A549 treated with AZD9567 at 1 μM for 4 hours (cell line): ENCODE results near the gene CRYGD. TPM values are rescaled to one million over a fixed set of nuclear protein-coding genes. Genes with fewer than 3 reads are reported as not detected.

Source experiments
- total RNA-seq: library from RNA; stranded (reverse); fragments of 200-300 nt; extraction: Qiagen RNA extraction; gene quantifications from 5 replicates; pipeline ENCODE4 v1.2.3, GENCODE V29; 2022; ENCODE audit not compliant: insufficient read depth

Gene CRYGD
- not detected in 5 replicates for total RNA-seq

DNA sequence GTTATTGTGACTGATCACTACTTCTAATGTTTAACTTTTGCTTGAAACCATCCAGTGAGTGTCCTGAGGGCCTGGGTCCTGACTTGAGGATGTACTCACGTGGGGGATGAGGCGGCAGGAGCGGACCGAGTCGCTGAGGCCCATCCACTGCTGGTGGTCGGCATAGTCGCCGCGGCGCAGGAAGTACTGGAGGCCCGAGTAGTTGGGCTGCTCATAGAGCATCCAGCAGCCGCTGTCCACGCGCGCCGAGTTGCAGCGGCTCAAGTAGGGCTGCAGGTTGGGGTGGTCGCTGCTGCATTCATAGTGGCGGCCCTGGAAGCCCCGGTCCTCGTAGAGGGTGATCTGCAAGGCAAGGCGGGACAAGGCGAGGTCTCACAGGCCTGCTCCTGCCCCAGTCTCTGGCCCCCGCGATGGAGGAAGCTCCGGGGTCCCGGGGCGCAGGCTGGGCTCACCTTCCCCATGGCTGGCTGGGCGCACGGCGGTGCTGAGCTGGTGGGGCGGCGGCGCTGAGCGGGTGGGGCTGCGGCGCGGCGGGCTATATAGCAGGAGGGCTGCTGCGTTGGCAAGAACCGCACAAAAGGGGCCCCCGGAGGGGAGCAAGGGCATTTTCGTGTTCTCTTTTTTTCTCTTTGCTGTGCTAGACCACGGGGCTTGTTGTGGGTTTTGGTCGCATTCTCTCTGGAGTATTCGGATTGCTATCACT is at the start of gene CRYGD:
Gene CRYGD, minus strand, starts transcription at position 512 of the 703 bp plus-strand sequence. Its CDS starts 51 bp downstream, at position 461.

GRCh38 chr2:208163489-208163888 is 39.2 kb upstream of the CRYGD start, which contains the start of gene CRYGA:
CRYGA (minus strand) TSS chr2:208163589; CDS start chr2:208163556, 33 bp downstream.

GRCh38 chr2:208146006-208146405 is 21.7 kb upstream of the CRYGD start, which contains the start of gene CRYGB:
CRYGB (minus strand) TSS chr2:208146158; CDS start chr2:208146120, 38 bp downstream.

DNA sequence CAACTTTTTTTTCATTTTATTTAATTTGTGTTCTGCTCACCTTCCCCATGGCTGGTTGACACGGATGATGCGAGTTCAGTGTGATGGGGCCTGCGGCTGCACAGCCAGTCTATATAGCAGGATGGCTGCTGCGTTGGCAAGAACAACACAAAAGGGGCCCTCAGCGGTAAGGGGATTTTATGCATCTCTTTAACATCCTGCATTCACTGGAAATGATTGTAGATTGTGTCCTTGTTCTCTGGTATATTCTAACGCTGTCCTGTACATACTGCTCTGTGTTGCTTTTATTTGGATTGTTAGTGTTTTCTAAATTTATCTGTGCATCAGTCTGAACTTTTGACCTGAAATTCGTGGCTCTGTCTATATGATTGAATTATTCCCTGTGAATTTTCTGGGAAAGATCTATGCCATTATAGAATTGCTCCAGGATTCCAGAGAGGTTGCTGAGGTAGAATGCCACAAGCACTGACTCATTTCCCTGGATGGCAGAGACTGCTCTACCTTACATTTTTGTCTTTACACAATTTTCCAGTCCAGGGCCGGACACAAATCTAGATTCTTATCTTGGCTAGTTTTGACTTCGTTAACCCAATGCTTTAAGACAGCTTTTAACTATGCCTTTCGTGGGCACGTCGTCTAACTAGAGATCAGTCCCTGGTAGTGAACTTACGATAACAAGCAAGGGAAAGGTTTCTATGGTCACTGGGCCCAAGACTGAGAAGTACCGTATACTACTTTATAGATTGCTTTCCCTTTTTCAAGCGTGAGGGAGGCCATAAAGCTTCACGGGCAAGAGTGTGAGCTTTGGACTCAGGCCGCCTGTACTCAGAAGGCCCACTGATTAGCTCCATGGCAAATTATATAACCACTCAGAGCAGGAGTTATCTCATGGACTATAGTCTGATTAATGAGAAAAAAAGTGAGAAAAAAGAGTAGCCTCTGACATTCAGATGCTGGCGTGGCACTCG is 5.7 kb upstream of the CRYGD start, which contains the start of gene CRYGC:
Gene CRYGC, minus strand, starts transcription at position 85 of the 968 bp plus-strand sequence. Its CDS starts 36 bp downstream, at position 49.

Other genes starting within 250 kb of the CRYGD start
- gene PLEKHM3, start 99.0 kb downstream of the CRYGD start, total RNA-seq: 2.0 to 5.2 TPM (median 2.6 TPM) in 5 replicates
- 0.22 TPM in 1 of 5 replicates, not detected in the others for gene CRYGC, start 5.3 kb upstream of the CRYGD start, total RNA-seq
- gene CRYGB, start 21.6 kb upstream of the CRYGD start, total RNA-seq: not detected in 5 replicates
- gene CRYGA, start 39.1 kb upstream of the CRYGD start, total RNA-seq: not detected in 5 replicates
- not detected in 5 replicates for gene C2orf80, start 65.5 kb upstream of the CRYGD start, total RNA-seq
- 77.4 to 91.3 TPM (median 84.4 TPM) in 5 replicates for gene IDH1, start 130.5 kb upstream of the CRYGD start, total RNA-seq
- 4.5 to 7.0 TPM (median 6.9 TPM) in 5 replicates for gene PIKFYVE, start 141.7 kb upstream of the CRYGD start, total RNA-seq